PC-9 (cell line): ENCODE measurements around the gene CLDN24. TPM values are rescaled to one million over a fixed set of nuclear protein-coding genes. Genes with fewer than 3 reads are reported as not detected.

Experiments
- BruUV-seq: library from RNA; stranded (reverse); fragments of 400-500 nt; replicated peaks from 2 replicates; lab custom pipeline; 2021; lab: Mats Ljungman, UMichigan
- CTCF ChIA-PET: fragments of 300-600 bp; sonication (Branson Sonifier 250); formaldehyde crosslinking; loops from one replicate; lab custom pipeline; 2022; ENCODE audit warnings: antibody characterized with exemption; lab: Charles Lee
- POLR2A ChIA-PET: fragments of 300-600 bp; sonication (Branson Sonifier 250); formaldehyde crosslinking; loops from one replicate; lab custom pipeline; 2022; ENCODE audit warnings: antibody characterized with exemption; ENCODE audit not compliant: unreplicated experiment; lab: Charles Lee
- DNase-seq, 2 experiments: peaks; one replicate each; pipeline versions ENCODE4 v3.0.0 to v3.0.0-alpha.2; 2015 to 2022; ENCODE audit warnings: mixed read lengths in 1 of 2
- H2AFZ ChIP-seq: fragments of 200-600 bp; sonication (generic); 2 replicates; pipeline ENCODE4 v1.8.1; 2017; ENCODE audit warnings: antibody characterized with exemption
- H3F3A ChIP-seq: fragments of 200-600 bp; sonication (generic); 2 replicates; pipeline ENCODE4 v1.8.1; 2017; ENCODE audit warnings: antibody characterized with exemption, mild to moderate bottlenecking, low read depth; ENCODE audit not compliant: insufficient read depth
- H3K27ac ChIP-seq: fragments of 200-600 bp; sonication (generic); 2 replicates; pipeline ENCODE4 v1.6.1; 2016; ENCODE audit warnings: mixed run types
- H3K27me3 ChIP-seq: fragments of 200-600 bp; sonication (generic); 2 replicates; pipeline ENCODE4 v1.6.1; 2016; ENCODE audit warnings: low read depth, mixed run types; ENCODE audit not compliant: insufficient read depth
- H3K36me3 ChIP-seq: fragments of 200-600 bp; sonication (generic); 2 replicates; pipeline ENCODE4 v1.6.1; 2016; ENCODE audit warnings: low read depth, mixed run types
- H3K4me1 ChIP-seq: fragments of 200-600 bp; sonication (generic); replicated peaks from 2 replicates; pipeline ENCODE4 v1.6.1; 2016; ENCODE audit warnings: mixed run types; ENCODE audit not compliant: insufficient read depth
- H3K4me2 ChIP-seq: fragments of 200-600 bp; sonication (generic); 2 replicates; pipeline ENCODE4 v1.6.1; 2017; ENCODE audit warnings: mixed run types
- H3K4me3 ChIP-seq: fragments of 200-600 bp; sonication (generic); 2 replicates; pipeline ENCODE4 v1.6.1; 2016; ENCODE audit warnings: mixed run types
- H3K79me2 ChIP-seq: fragments of 200-600 bp; sonication (generic); 2 replicates; pipeline ENCODE4 v1.6.1; 2017; ENCODE audit warnings: low read depth, mixed run types
- H3K9me2 ChIP-seq: fragments of 200-600 bp; sonication (generic); 2 replicates; pipeline ENCODE4 v1.8.1; 2017; ENCODE audit warnings: mild to moderate bottlenecking; ENCODE audit not compliant: insufficient read depth
- H3K9me3 ChIP-seq: fragments of 200-600 bp; sonication (generic); 2 replicates; pipeline ENCODE4 v1.8.1; 2016; ENCODE audit warnings: low read depth; ENCODE audit not compliant: insufficient read depth
- H4K20me1 ChIP-seq: fragments of 200-600 bp; sonication (generic); 2 replicates; pipeline ENCODE4 v1.8.1; 2017; ENCODE audit not compliant: insufficient read depth
- CTCF ChIP-seq: fragments of 200-600 bp; sonication (generic); conservative IDR thresholded peaks from 2 replicates; pipeline ENCODE4 v1.6.1; 2017; ENCODE audit warnings: mixed run types, antibody characterized with exemption, mild to moderate bottlenecking, moderate library complexity
- EZH2 ChIP-seq: fragments of 200-600 bp; sonication (generic); IDR thresholded peaks from 2 replicates; pipeline ENCODE4 v1.8.0; 2017; ENCODE audit warnings: antibody characterized with exemption, low read depth
- intact Hi-C: fragments of 100-400 bp; cut with micrococcal nuclease; formaldehyde crosslinking; loops from one replicate; pipeline ENCODE4 v1.10.0; 2022; ENCODE audit not compliant: unreplicated experiment
- total RNA-seq: library from RNA; stranded (reverse); gene quantifications from 2 replicates; pipeline ENCODE4 v1.2.3, GENCODE V29; 2021

Gene CLDN24
- total RNA-seq, 1 experiment from 2014 or later = not detected

DNA sequence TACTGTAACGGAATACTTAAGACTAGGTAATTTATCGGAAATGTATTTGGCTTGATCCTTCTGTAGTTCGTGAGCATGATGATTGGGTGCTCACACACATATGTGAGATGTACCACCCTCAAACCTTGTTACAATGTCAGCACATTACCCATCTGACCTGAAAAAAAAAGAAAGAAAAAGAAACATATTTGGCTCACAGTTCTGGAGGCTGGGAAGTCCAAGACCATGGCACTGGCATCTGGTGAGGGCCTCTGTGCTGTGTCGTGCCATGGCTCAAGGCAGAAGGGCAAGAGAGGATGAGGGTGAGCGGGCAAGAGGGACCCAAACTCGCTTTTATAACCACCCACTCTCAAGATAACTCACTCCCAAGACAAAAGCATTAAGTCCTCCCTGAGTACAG lies 7.0 kb upstream of the CLDN24 start:
- no peaks in the 10 kb centered on the region for H3K27me3 ChIP-seq
- H3K36me3 ChIP-seq = no peaks in the 10 kb centered on the region
- H3K79me2 ChIP-seq = no peaks in the 10 kb centered on the region
- no peaks in the 10 kb centered on the region for H4K20me1 ChIP-seq
- H3K9me3 ChIP-seq = no peaks in the 10 kb centered on the region
- no peaks in the 10 kb centered on the region for H3F3A ChIP-seq
- H3K9me2 ChIP-seq = no peaks in the 10 kb centered on the region
- DNase-seq = no peak
- no peaks in the 10 kb centered on the region for H3K4me1 ChIP-seq
- no peak overlapping the region for H3K27ac ChIP-seq
- BruUV-seq = no TSS peak
- ChIA-PET POLR2A (no interaction called here), CTCF (interaction anchor here (0.7 kb wide), 1 partner anchor 18 kb away, joined by 4 read pairs; no protein-coding TSS in a partner anchor)
- no peak overlapping the region for H3K4me3 ChIP-seq
- H3K4me2 ChIP-seq = no peak overlapping the region
- intact Hi-C loops = no loop called here
- TF ChIP-seq CTCF = no peak
- no peak overlapping the region for H2AFZ ChIP-seq

GRCh38 chr4:183328832-183329231 lies 6.6 kb upstream of the CLDN24 start:
- no peak overlapping the region for H3K27ac ChIP-seq
- BruUV-seq = no TSS peak
- no peak overlapping the region for H2AFZ ChIP-seq

GRCh38 chr4:183327827-183328226 lies 5.6 kb upstream of the CLDN24 start:
- H3K79me2 ChIP-seq = no peaks in the 10 kb centered on the region
- intact Hi-C loops = no loop called here
- H3K36me3 ChIP-seq = no peaks in the 10 kb centered on the region
- no peaks in the 10 kb centered on the region for H3K27me3 ChIP-seq
- H2AFZ ChIP-seq = no peak overlapping the region
- DNase-seq = no peak
- H3K4me1 ChIP-seq = no peaks in the 10 kb centered on the region
- no peak overlapping the region for H3K4me3 ChIP-seq
- H3K27ac ChIP-seq = no peak overlapping the region
- ChIA-PET POLR2A (no interaction called here), CTCF (no interaction called here)
- no peaks in the 10 kb centered on the region for H3K9me2 ChIP-seq
- H4K20me1 ChIP-seq = no peaks in the 10 kb centered on the region
- BruUV-seq = no TSS peak
- H3K9me3 ChIP-seq = no peaks in the 10 kb centered on the region
- no peak for TF ChIP-seq EZH2
- no peak for TF ChIP-seq CTCF
- no peak overlapping the region for H3K4me2 ChIP-seq
- H3F3A ChIP-seq = no peaks in the 10 kb centered on the region

More at GRCh38 chr4:183328832-183329231, 6.6 kb upstream of the CLDN24 start:
- Histone ChIP-seq H3K27me3 (no peaks in the 10 kb centered on the region), H3K4me1 (no peaks in the 10 kb centered on the region), H3K79me2 (no peaks in the 10 kb centered on the region), H3K9me2 (no peaks in the 10 kb centered on the region), H3K36me3 (no peaks in the 10 kb centered on the region), H3K4me3 (no peak overlapping the region), H4K20me1 (no peaks in the 10 kb centered on the region), H3F3A (no peaks in the 10 kb centered on the region), H3K9me3 (no peaks in the 10 kb centered on the region), H3K4me2 (no peak overlapping the region)
- CTCF ChIA-PET = no interaction called here
- no peak for DNase-seq
- TF ChIP-seq EZH2 (no peak), CTCF (no peak)
- intact Hi-C loops = no loop called here
- POLR2A ChIA-PET = no interaction called here
